ENCODE results near the gene SEC23B. TPM values are rescaled to one million over a fixed set of nuclear protein-coding genes. Genes with fewer than 3 reads are reported as not detected.

SEC23B gene
- polyA plus RNA-seq, 2 of the 4 experiments (the other 2 are of a cell fraction) = 71.4 to 158 TPM

GRCh38 chr20:18488301-18488700, 19.4 kb upstream of the SEC23B start:
- ChIA-PET POLR2A (no interaction called here), CTCF (no interaction called here)
- Histone ChIP-seq H3K4me2 (no peak overlapping the region), H3K4me1 (no peaks in the 10 kb centered on the region), H3K27ac (no peak overlapping the region), H3K9me3 (no peaks in the 10 kb centered on the region), H3K4me3 (no peak overlapping the region)
- no peak for ATAC-seq
- no peak for TF ChIP-seq CEBPB (IDR thresholded peaks at IDR 0.05)
- no peak for TF ChIP-seq JUNB (IDR thresholded peaks at IDR 0.05)
- TF ChIP-seq ZSCAN20 (CRISPR knock-in tag; IDR thresholded peaks at IDR 0.05) = no peak
- TF ChIP-seq REST (IDR thresholded peaks at IDR 0.05) = no peak
- TF ChIP-seq JUN (IDR thresholded peaks at IDR 0.05) = no peak
- no peak for TF ChIP-seq CTCF (IDR thresholded peaks at IDR 0.05)
- TF ChIP-seq FOXS1 (CRISPR knock-in tag; IDR thresholded peaks at IDR 0.05) = no peak
- no peak for TF ChIP-seq GATA3 (IDR thresholded peaks at IDR 0.05; ENCODE audit: borderline replicate concordance)
- TF ChIP-seq NPAS2 (CRISPR knock-in tag; IDR thresholded peaks at IDR 0.05; ENCODE audit: borderline replicate concordance) = no peak
- no peak for TF ChIP-seq NFE2L2 (conservative IDR thresholded peaks at IDR 0.05; ENCODE audit: low read length)
- TF ChIP-seq PHF8 (IDR thresholded peaks at IDR 0.05; ENCODE audit: borderline replicate concordance, low read depth) = no peak
- TF ChIP-seq MYC (IDR thresholded peaks at IDR 0.05; ENCODE audit: borderline replicate concordance, low read length) = no peak
- no peak for TF ChIP-seq TP53 (CRISPR knock-in tag; IDR thresholded peaks at IDR 0.05)
- WGBS (ENCODE audit: missing lambda C conversion rate) = 93% methylated on average over 3 of the region's 3 CpGs
- DNase-seq (ENCODE audit: low read depth in 1 of 2, low spot score in 1 of 2) = no peak
- no peak for FAIRE-seq

- H3K9me3 ChIP-seq = no peaks in the 10 kb centered on the region
- H3K4me1 ChIP-seq = peaks cover 12% of the 10 kb centered on the region
- TF ChIP-seq CHD4 (IDR thresholded peaks at IDR 0.05; ENCODE audit: borderline replicate concordance) (no peak), EHMT2 (IDR thresholded peaks at IDR 0.05; ENCODE audit: low read depth) (no peak), NFE2L2 (conservative IDR thresholded peaks at IDR 0.05; ENCODE audit: low read length) (no peak), RFX5 (IDR thresholded peaks at IDR 0.05) (no peak), MAZ (IDR thresholded peaks at IDR 0.05; ENCODE audit: borderline replicate concordance, low read depth, low read length) (no peak)
- 33% methylated on average over 7 of the region's 7 CpGs for WGBS (ENCODE audit: missing lambda C conversion rate)
- peak overlapping the region; percentile 70 for H3K4me3 ChIP-seq
- H3K4me2 ChIP-seq = peak overlapping the region; percentile 87
- DNase-seq (ENCODE audit: low read depth in 1 of 2, low spot score in 1 of 2) = no peak
- no peak for ATAC-seq
- ChIA-PET CTCF (interaction anchor here (0.8 to 2.8 kb wide), 5 partner anchors 10 to 967 kb away, joined by 3 to 15 read pairs (median 3); partner anchors contain the start of gene SEC23B), POLR2A (interaction anchor here (0.5 to 4.7 kb wide), 5 partner anchors 9 to 1087 kb away, joined by 3 to 75 read pairs (median 3); partner anchors contain the start of genes DZANK1, POLR3F and SEC23B)
- FAIRE-seq = no peak
- H3K27ac ChIP-seq = peak overlapping the region in 1 of 2 experiments; percentile 87; a peak in 3 of 6 replicates
These were observed 11.7 kb upstream of the SEC23B start for GRCh38 chr20:18496042-18496441.
